ENCODE results near the gene TCIRG1.

GRCh38 chr11:68089679-68090078 lies 50.9 kb downstream of the TCIRG1 start:
- TF ChIP-seq CTCF (IDR thresholded peaks at IDR 0.05) = no peak
- no peak for TF ChIP-seq POLR2A (IDR thresholded peaks at IDR 0.05)

All from breast epithelium (tissue), 3 donors.